Endothelial cell of umbilical vein (primary cell): ENCODE results near the gene NXF1. TPM values are rescaled to one million over a fixed set of nuclear protein-coding genes. Genes with fewer than 3 reads are reported as not detected.
"Not testable (repeated sequence)": the region's sequence is repeated elsewhere in the genome, so short reads cannot be mapped to it uniquely, and the experiment has no call there.

ENCODE experiments used
- BruUV-seq: library from RNA; stranded (reverse); fragments of 400-500 nt; replicated peaks from 2 replicates; lab custom pipeline; 2021; lab: Mats Ljungman, UMichigan
- CTCF ChIA-PET: fragments of 300-600, 350-600 bp; sonication (Branson Sonifier 250); formaldehyde crosslinking; loops from one replicate; lab custom pipeline; 2021; ENCODE audit warnings: antibody characterized with exemption, inconsistent platforms; lab: Charles Lee
- POLR2A ChIA-PET: fragments of 300-600, 350-600 bp; sonication (Branson Sonifier 250); formaldehyde crosslinking; loops from one replicate; lab custom pipeline; 2021; ENCODE audit warnings: antibody characterized with exemption, inconsistent platforms; lab: Charles Lee
- DNase-seq: peaks from one replicate; pipeline ENCODE4 v3.0.0-alpha.2; 2011; ENCODE audit warnings: low read depth, low spot score
- FAIRE-seq: peaks from 2 replicates; lab custom pipeline; 2011; peaks lifted over from hg19 to GRCh38; lab: Jason Lieb, UNC
- H2AFZ ChIP-seq: 2 replicates; pipeline ENCODE4 v1.6.0; 2012; ENCODE audit warnings: low read depth, low read length, control low read depth, inconsistent platforms
- H3K27ac ChIP-seq: 2 replicates; pipeline ENCODE4 v1.5.1; 2011; ENCODE audit warnings: low read depth, mild to moderate bottlenecking, control low read depth, low read length, moderate library complexity; ENCODE audit not compliant: insufficient read depth
- H3K27me3 ChIP-seq, 2 experiments: 2 replicates each; pipeline versions ENCODE4 v1.6.0 to v1.6.1; 2011; ENCODE audit warnings: low read length in 2 of 2, mixed read lengths in 1 of 2; ENCODE audit not compliant: control insufficient read depth in 2 of 2, insufficient read depth in 2 of 2
- H3K36me3 ChIP-seq, 2 experiments: 2 replicates in 1 of 2; 3 replicates in 1 of 2; pipeline ENCODE4 v1.5.1; 2011; ENCODE audit warnings: low read length in 2 of 2, mild to moderate bottlenecking in 1 of 2, moderate library complexity in 1 of 2; ENCODE audit not compliant: control insufficient read depth in 2 of 2, insufficient read depth in 2 of 2; ENCODE audit errors: extremely low read depth in 1 of 2
- H3K4me1 ChIP-seq: 3 replicates; pipeline ENCODE4 v1.5.1; 2011; ENCODE audit warnings: mild to moderate bottlenecking, low read length; ENCODE audit not compliant: control insufficient read depth, insufficient read depth; ENCODE audit errors: extremely low read depth
- H3K4me2 ChIP-seq: 2 replicates; pipeline ENCODE4 v1.6.1; 2011; ENCODE audit warnings: low read length, control low read depth, mixed read lengths; ENCODE audit not compliant: insufficient read depth
- H3K4me3 ChIP-seq, 3 experiments: fragments of 200-600 bp in 1 of 3; sonication (generic), shearing (Covaris generic) in 1 of 3; replicated peaks in 1 of 3; 2 replicates each; pipeline ENCODE4 v1.5.1; 2011 to 2016; ENCODE audit warnings: control low read depth in 3 of 3, low read length in 3 of 3, mild to moderate bottlenecking in 2 of 3, inconsistent platforms in 1 of 3, low read depth in 1 of 3, moderate library complexity in 1 of 3; ENCODE audit not compliant: insufficient read depth in 1 of 3
- H3K79me2 ChIP-seq: 2 replicates; pipeline ENCODE4 v1.6.0; 2012; ENCODE audit warnings: low read length, inconsistent platforms; ENCODE audit not compliant: control insufficient read depth, insufficient read depth
- H3K9ac ChIP-seq: replicated peaks from 2 replicates; pipeline ENCODE3; 2011; ENCODE audit warnings: low read length, control low read depth; ENCODE audit not compliant: insufficient read depth; ENCODE audit errors: extremely low read depth
- H3K9me1 ChIP-seq: replicated peaks from 3 replicates; pipeline ENCODE4 v1.6.0; 2011; ENCODE audit warnings: mild to moderate bottlenecking, low read length; ENCODE audit not compliant: control insufficient read depth, insufficient read depth; ENCODE audit errors: extremely low read depth
- H3K9me3 ChIP-seq: replicated peaks from 2 replicates; pipeline ENCODE4 v1.5.1; 2012; ENCODE audit warnings: low read length, inconsistent platforms; ENCODE audit not compliant: control insufficient read depth, insufficient read depth
- H4K20me1 ChIP-seq: replicated peaks from 2 replicates; pipeline ENCODE3; 2011; ENCODE audit warnings: mild to moderate bottlenecking, low read length; ENCODE audit not compliant: control insufficient read depth, insufficient read depth; ENCODE audit errors: extremely low read depth
- MAX ChIP-seq: IDR thresholded peaks from 2 replicates; pipeline ENCODE4 v1.6.1; 2011; ENCODE audit not compliant: insufficient read depth, insufficient read length
- MYC ChIP-seq: IDR thresholded peaks from one replicate; pipeline ENCODE4 v1.6.1; 2011; ENCODE audit warnings: mild to moderate bottlenecking, low read depth, low read length
- dilution Hi-C: fragments of 300-500 bp; cut with MboI; formaldehyde crosslinking; loops from one replicate; pipeline ENCODE4 v1.15.0; 2019; ENCODE audit warnings: low sequenced_read_pairs; ENCODE audit not compliant: extremely low pct_ligation_motif_present
- intact Hi-C: fragments of 100-400 bp; cut with micrococcal nuclease; formaldehyde crosslinking; loops from one replicate; pipeline ENCODE4 v1.10.0; 2022
- polyA plus RNA-seq, 4 experiments: library from polyadenylated mRNA; depleted of rRNA in 3 of 4; stranded (reverse) in 3 of 4; unstranded in 1 of 4; fragments of >200 nt; gene quantifications; 2 replicates each; pipeline versions ENCODE4 v1.2.1 to v1.2.3, GENCODE V29; 2011 to 2012; ENCODE audit warnings: missing spikeins in 1 of 4
- total RNA-seq: library from RNA; stranded (reverse); gene quantifications from 2 replicates; pipeline ENCODE4 v1.2.3, GENCODE V29; 2021

The NXF1 gene
- total and polyA plus RNA-seq, 2 donors (not counting 3 experiments of a cell fraction or from before 2014, with no cell fraction given) = 74.4 to 101 TPM

GRCh38 chr11:62830904-62831519 lies 25.8 kb upstream of the NXF1 start:
- no peaks in the 10 kb centered on the region for H3K27me3 ChIP-seq
- FAIRE-seq = no peak
- peaks cover 10 to 24% of the 10 kb centered on the region in 2 experiments for H3K36me3 ChIP-seq
- CTCF ChIA-PET = interaction anchor here (1.8 to 1.9 kb wide), 2 partner anchors 44 to 45 kb away, joined by 7 to 17 read pairs; no protein-coding TSS in a partner anchor
- no TSS peak for BruUV-seq
- peaks cover 13% of the 10 kb centered on the region for H3K4me1 ChIP-seq
- TF ChIP-seq MAX = no peak
- no peak for TF ChIP-seq MYC
- H3K79me2 ChIP-seq = peaks cover 27% of the 10 kb centered on the region
- peak overlapping the region; percentile 62 to 82 (median 75) for H3K4me3 ChIP-seq
- H3K9ac ChIP-seq = peak overlapping the region; percentile 91
- H3K9me1 ChIP-seq = no peaks in the 10 kb centered on the region
- intact Hi-C loops (loop anchor here (1.0 to 5.0 kb wide), 2 partner anchors 26 to 434 kb away; partner anchors contain the start of gene NXF1), dilution Hi-C loops (no loop called here)
- H3K4me2 ChIP-seq = peak overlapping the region; percentile 91
- POLR2A ChIA-PET = interaction anchor here (0.7 to 2.2 kb wide), 9 partner anchors 10 to 77 kb away, joined by 3 to 65 read pairs (median 5); partner anchors contain the start of genes TMEM179B, WDR74 and ZBTB3
- H3K9me3 ChIP-seq = no peaks in the 10 kb centered on the region
- H3K27ac ChIP-seq = peak overlapping the region; percentile 76
- H4K20me1 ChIP-seq = no peaks in the 10 kb centered on the region
- peak overlapping the region; percentile 30 for H2AFZ ChIP-seq
- no peak for DNase-seq

GRCh38 chr11:62828130-62828529 lies 22.9 kb upstream of the NXF1 start:
- H3K36me3 ChIP-seq = peaks cover 9 to 35% of the 10 kb centered on the region in 2 experiments
- H3K9ac ChIP-seq, BruUV-seq, H3K9me3 ChIP-seq, H3K4me3 ChIP-seq, DNase-seq, intact Hi-C loops, FAIRE-seq, H3K27ac ChIP-seq, H4K20me1 ChIP-seq, H2AFZ ChIP-seq, dilution Hi-C loops, H3K9me1 ChIP-seq, H3K27me3 ChIP-seq, H3K4me2 ChIP-seq: not testable (repeated sequence)
- ChIA-PET POLR2A (interaction anchor here (0.5 to 1.3 kb wide), 2 partner anchors 13 to 18 kb away, joined by 3 to 8 read pairs; no protein-coding TSS in a partner anchor), CTCF (interaction anchor here (1.2 to 2.1 kb wide), 2 partner anchors 14 to 42 kb away, joined by 3 to 8 read pairs; no protein-coding TSS in a partner anchor)
- H3K79me2 ChIP-seq = peaks cover 26% of the 10 kb centered on the region
- peaks cover 13% of the 10 kb centered on the region for H3K4me1 ChIP-seq
